Erythroblast (primary cell): ENCODE data around the gene LY86.

Experiments used
- GATA1 ChIP-seq: IDR thresholded peaks from 2 replicates; pipeline ENCODE4 v1.6.1; 2011; ENCODE audit warnings: low read depth, mild to moderate bottlenecking, control low read depth, low read length, moderate library complexity
- POLR2A ChIP-seq: IDR thresholded peaks from 2 replicates; pipeline ENCODE4 v1.6.1; 2011; ENCODE audit warnings: mild to moderate bottlenecking, low read length

GRCh38 chr6:6585003-6585311, 3.6 kb upstream of the LY86 start:
- TF ChIP-seq POLR2A (no peak), GATA1 (no peak)
